ENCODE results near the gene HECW1. TPM values are rescaled to one million over a fixed set of nuclear protein-coding genes. Genes with fewer than 3 reads are reported as not detected.

Gene HECW1
- total RNA-seq, 1 donor from 2014 or later = not detected

GRCh38 chr7:43289826-43290225 is 177.4 kb downstream of the HECW1 start:
- intact Hi-C loops (cut with DNase I) = no loop called here
- no peak for DNase-seq
- ATAC-seq (ENCODE audit: poor library complexity) = no peak

DNA sequence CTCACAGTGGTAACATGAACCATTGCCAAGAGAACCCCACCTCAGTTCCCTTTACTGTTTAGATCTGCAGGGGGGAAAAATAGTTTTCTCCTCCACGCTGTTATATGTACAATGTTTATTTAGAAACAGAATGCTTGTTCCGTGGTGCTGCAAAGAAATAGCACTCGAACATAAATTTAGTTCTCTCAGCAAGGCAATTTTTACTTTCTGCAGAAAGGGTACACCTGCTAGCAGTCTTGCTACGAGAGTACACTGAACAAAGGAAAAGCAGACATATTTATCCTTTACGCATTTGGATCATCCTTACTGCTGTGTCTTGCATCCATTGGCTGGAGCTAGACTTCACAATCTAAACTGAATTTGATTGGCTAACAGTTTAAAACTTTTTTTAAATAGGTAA is 178.5 kb downstream of the HECW1 start:
- ATAC-seq (ENCODE audit: poor library complexity) = no peak
- intact Hi-C loops (cut with DNase I) = no loop called here
- DNase-seq = no peak

GRCh38 chr7:43291789-43292188 is 179.3 kb downstream of the HECW1 start:
- intact Hi-C loops (cut with DNase I) = no loop called here
- no peak for ATAC-seq (ENCODE audit: poor library complexity)

DNA sequence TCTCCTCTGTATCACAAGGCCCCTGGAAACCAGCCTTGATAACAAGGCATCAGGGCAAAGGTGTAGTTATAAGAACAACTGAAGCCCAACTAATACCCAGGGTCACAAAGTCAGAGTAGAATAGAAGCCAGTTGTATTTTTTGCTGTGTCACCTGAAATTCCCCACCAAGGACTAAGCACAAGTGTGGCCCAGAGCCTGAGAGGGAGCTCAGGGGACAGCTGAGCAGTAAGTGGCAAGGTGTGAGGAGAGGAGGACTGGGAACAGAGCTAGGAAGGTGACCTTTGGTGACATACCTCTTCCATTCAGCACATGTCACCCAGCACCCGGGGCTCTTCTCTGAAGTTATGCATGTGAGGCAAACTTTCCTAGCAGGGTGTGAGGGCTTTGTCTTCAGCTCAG is 179.9 kb downstream of the HECW1 start:
- intact Hi-C loops (cut with DNase I) = no loop called here
- DNase-seq (no peak), ATAC-seq (ENCODE audit: poor library complexity) (no peak)

More at GRCh38 chr7:43291789-43292188, 179.3 kb downstream of the HECW1 start:
- no peak for DNase-seq

GRCh38 chr7:43294080-43294630 is 181.7 kb downstream of the HECW1 start:
- ATAC-seq (ENCODE audit: poor library complexity) (no peak), DNase-seq (no peak)
- intact Hi-C loops (cut with DNase I) = no loop called here

- DNase-seq (no peak), ATAC-seq (ENCODE audit: poor library complexity) (no peak)
- intact Hi-C loops (cut with DNase I) = no loop called here
These were observed 183.0 kb downstream of the HECW1 start for GRCh38 chr7:43295429-43295828.

GRCh38 chr7:43296306-43296705 is 183.9 kb downstream of the HECW1 start:
- intact Hi-C loops (cut with DNase I) = no loop called here
- DNase-seq = no peak
- ATAC-seq (ENCODE audit: poor library complexity) = no peak

DNA sequence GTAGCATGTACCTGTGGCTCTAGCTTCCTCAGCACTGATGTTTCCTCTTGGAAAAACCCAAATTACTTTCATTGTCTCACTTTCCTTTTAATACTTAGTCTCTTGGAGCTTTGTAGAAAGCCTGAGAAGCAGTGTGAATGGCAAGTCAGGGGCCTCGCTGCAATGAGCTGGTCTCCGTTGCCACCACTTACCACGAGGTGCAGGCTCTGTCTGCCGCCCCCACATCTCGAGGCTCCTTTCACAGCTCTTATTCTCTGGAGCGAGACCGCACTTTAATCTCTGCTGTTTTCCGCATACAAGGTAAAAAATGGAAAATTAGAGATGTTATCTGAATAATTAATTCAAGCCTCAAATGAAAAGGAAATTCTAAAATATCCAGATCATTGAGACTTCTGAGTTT is 186.2 kb downstream of the HECW1 start:
- ATAC-seq (ENCODE audit: poor library complexity) (no peak), DNase-seq (no peak)
- intact Hi-C loops (cut with DNase I) = no loop called here

GRCh38 chr7:43300121-43300520 is 187.7 kb downstream of the HECW1 start:
- no peak for DNase-seq
- ATAC-seq (ENCODE audit: poor library complexity) = no peak
- intact Hi-C loops (cut with DNase I) = no loop called here

DNA sequence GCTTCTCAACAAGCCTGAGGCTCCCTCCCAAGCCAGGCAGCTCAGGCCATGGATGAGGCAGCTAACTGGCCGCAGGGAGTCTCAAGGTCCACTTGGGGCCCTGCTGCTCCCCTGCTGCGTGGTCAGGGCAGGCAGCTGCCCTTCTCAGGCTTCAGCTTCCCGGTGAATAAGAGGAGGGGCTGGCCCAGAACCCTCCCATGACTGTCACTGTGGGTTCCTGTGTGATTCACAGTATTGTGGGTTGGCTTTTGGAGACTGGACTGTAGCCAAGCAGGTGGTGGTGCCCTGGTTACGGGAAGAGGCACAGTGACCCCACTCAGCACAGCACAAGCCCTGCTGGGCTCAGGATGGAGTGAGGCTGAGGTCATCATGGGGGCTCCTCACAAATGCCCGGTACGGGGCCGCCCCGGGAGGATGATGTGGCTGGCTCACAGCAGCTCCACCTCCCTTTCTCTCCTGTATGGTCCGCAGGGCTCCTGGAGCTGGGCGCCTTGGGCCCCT is 189.8 kb downstream of the HECW1 start:
- DNase-seq (no peak), ATAC-seq (ENCODE audit: poor library complexity) (no peak)
- intact Hi-C loops (cut with DNase I) = no loop called here

DNA sequence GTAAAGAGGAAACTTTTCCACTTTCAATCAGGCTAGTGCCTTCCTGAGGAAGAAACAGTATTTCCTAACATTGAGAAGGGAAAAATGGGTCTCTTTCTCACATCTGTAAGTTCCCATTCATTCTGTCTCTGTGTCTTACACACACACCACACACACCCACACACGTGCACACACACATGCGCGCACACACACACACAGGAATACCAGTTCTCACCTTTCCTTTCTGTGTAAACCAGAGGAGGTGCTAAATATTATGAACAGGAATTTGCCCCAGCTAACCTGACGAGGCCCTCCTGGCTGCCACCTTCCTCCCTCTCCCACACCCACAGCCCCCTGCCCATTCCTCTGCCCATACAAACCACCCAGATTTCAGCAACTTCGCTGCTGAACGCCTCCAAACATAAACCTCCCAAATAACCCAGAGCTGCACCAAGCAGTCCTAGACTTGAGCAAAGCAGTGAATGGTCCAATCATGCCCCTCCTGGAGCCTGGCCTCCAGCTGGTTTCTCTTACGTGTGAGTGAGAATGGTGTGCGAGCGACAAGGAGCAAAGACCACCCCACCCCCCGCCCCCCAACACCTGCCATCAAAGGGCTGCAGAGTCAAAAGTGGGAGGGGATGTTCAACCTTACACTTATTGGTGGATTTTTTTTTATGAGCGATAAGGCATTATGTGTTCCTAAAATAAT is 190.5 kb downstream of the HECW1 start:
- intact Hi-C loops (cut with DNase I) = no loop called here
- ATAC-seq (ENCODE audit: poor library complexity) (no peak), DNase-seq (no peak)

DNA sequence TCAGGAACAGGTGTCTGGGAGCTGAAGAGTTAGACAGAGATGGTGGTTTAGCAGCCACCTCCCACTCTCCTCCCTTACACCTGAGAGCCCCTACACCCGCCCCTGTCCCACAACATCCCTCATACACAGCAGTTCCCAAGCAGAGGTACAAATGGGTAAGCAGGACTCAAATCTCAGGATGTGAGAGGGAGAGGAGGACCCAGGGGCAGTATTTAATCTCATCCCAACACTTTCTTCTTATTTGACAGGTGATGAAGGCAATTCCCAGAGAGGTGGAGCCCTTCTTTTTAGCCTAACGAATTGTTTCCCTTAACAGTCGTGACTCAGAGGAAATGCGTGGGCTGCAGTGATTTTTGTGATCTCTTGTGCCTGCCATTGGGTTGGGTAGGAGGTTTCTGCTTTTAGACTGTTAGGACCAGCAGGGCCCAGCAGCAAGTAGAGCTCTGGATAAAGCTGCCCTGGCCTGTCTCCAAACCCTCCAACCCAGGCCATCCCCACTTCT is 191.3 kb downstream of the HECW1 start:
- ATAC-seq (ENCODE audit: poor library complexity) (no peak), DNase-seq (no peak)
- intact Hi-C loops (cut with DNase I) = no loop called here

- DNase-seq (no peak), ATAC-seq (ENCODE audit: poor library complexity) (no peak)
- intact Hi-C loops (cut with DNase I) = no loop called here
These were observed 194.0 kb downstream of the HECW1 start for GRCh38 chr7:43306404-43306803.

DNA sequence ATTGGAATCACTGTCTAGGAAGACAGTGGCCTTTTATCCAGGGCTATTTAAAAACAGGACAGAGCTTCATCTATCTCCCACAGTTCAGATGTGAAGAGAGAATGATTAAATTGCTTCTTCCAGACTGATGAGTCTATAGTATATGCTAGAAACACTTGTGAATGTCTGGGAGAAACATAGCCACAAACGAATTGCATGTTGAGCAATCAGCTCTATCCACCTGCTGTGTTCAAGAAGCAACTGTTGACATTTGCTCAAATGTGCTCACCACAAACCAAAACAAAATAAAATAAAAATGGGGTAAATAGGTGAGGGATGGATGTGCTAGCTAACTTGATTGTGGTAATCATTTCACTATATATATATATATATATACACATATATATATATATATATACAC is 195.1 kb downstream of the HECW1 start:
- ATAC-seq (ENCODE audit: poor library complexity) = no peak
- no peak for DNase-seq
- intact Hi-C loops (cut with DNase I) = no loop called here

DNA sequence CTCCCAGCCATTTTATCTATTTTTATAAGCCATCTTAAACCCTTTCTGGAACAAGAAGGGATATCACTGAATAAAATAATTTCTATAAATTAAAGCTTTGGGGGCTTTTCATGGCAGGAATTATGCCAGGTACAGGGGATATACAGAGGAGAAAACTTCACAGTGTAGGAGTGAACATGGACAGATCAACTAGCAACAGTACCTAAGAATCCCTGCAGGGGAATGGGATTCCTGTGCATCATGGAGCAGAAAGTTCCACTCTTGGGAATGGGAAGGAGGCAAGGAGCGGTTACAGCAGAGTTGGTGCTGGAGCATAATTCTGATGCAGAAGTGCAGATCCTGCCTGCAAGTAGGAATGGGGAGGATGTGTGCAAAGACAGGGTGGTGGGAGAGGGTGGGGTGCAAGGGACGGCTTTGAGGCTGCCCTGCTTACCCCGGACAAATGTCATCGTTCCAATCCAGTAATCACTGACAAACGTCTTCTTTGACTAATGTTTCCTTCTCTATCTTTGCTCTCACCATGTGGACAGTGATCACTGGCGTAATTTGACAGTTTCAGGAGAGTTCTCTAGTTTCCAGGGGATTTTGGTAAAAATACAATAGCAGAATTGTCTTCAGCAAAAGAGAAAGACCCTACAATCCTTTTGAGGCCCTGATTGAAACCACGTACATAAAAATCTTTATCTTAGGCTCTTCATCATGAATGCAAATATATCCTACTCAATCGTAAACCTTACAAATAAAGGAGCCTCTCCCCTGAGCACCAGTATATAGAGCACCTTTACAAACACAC is 196.7 kb downstream of the HECW1 start:
- intact Hi-C loops (cut with DNase I) = no loop called here
- ATAC-seq (ENCODE audit: poor library complexity) = no peak
- DNase-seq = no peak

DNA sequence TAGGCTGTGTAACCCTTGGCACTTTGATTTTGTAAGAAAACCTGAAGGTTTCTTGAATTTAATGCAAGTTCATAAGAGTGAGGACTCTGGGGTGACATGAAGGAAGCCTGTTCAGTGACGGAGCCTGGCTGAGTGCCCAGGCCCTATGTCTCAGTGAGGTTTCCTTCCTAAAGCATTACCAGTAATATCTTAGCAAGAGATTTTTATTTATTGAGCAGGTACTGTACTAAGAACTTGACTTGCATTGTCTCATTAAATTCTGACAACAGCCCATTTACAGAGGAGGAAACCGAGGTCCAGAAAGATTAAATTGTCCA is 197.2 kb downstream of the HECW1 start:
- intact Hi-C loops (cut with DNase I) = no loop called here
- ATAC-seq (ENCODE audit: poor library complexity) = no peak
- no peak for DNase-seq

DNA sequence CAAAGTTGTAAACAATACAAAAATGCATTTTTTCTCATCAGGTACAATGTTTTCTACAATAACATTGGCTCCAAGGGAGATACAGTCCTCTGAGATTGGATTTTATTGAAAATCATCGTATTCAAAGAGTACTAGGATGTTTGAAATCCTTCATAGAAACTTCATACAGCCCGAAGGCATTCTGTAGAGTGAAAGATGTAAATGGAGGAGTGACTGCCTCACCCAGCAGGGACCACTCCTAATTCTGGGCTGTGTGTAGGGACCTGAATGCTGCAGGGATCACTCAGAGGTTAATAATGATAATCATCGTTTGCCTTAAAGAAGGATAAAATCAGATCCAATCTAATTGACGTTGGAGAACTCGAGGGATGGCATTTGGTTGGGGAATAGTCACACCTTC is 198.6 kb downstream of the HECW1 start:
- intact Hi-C loops (cut with DNase I) = no loop called here
- DNase-seq = no peak
- ATAC-seq (ENCODE audit: poor library complexity) = no peak

DNA sequence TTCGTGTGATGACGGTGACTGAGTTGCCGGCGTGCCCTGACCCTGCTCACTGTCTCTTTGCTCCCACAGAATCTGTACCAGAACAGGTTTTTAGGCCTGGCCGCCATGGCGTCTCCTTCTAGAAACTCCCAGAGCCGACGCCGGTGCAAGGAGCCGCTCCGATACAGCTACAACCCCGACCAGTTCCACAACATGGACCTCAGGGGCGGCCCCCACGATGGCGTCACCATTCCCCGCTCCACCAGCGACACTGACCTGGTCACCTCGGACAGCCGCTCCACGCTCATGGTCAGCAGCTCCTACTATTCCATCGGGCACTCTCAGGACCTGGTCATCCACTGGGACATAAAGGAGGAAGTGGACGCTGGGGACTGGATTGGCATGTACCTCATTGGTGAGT is 199.2 kb downstream of the HECW1 start:
- intact Hi-C loops (cut with DNase I) = no loop called here
- no peak for DNase-seq
- no peak for ATAC-seq (ENCODE audit: poor library complexity)

GRCh38 chr7:43313628-43314378 is 201.4 kb downstream of the HECW1 start:
- intact Hi-C loops (cut with DNase I) = no loop called here
- ATAC-seq (ENCODE audit: poor library complexity) (no peak), DNase-seq (no peak)

All from Right ventricle myocardium superior (tissue), 1 donor.